ENCODE measurements around the gene SPEG.

The SPEG gene

GRCh38 chr2:219434468-219434717 is 250 bp upstream of the SPEG start:
- Histone ChIP-seq H3K9me3 (ENCODE audit: low read depth, low read length) (no peaks in the 10 kb centered on the region), H3K27ac (no peak overlapping the region), H3K36me3 (ENCODE audit: insufficient read depth, low read length) (no peaks in the 10 kb centered on the region), H3K9ac (ENCODE audit: insufficient read length) (no peak overlapping the region), H3K4me3 (no peak overlapping the region)
- no peak for TF ChIP-seq POLR2AphosphoS5 (IDR thresholded peaks at IDR 0.05; ENCODE audit: borderline replicate concordance, low read depth, low read length)
- TF ChIP-seq FOXP2 (optimal IDR thresholded peaks at IDR 0.05; ENCODE audit: control extremely low read depth, extremely low read length, insufficient read depth) = no peak
- no peak for TF ChIP-seq EZH2 (IDR thresholded peaks at IDR 0.05)
- no peak for DNase-seq (ENCODE audit: low read depth, low spot score)

GRCh38 chr2:219435701-219436100 is 1.1 kb downstream of the SPEG start:
- no peak for TF ChIP-seq FOXP2 (optimal IDR thresholded peaks at IDR 0.05; ENCODE audit: control extremely low read depth, extremely low read length, insufficient read depth)
- no peak for TF ChIP-seq POLR2AphosphoS5 (IDR thresholded peaks at IDR 0.05; ENCODE audit: borderline replicate concordance, low read depth, low read length)
- no peak for TF ChIP-seq EZH2 (IDR thresholded peaks at IDR 0.05)
- H3K27ac ChIP-seq = no peak overlapping the region
- no peak overlapping the region for H3K4me3 ChIP-seq
- no peak overlapping the region for H3K9ac ChIP-seq (ENCODE audit: insufficient read length)
- H3K36me3 ChIP-seq (ENCODE audit: insufficient read depth, low read length) = no peaks in the 10 kb centered on the region
- no peak for DNase-seq (ENCODE audit: low read depth, low spot score)
- H3K9me3 ChIP-seq (ENCODE audit: low read depth, low read length) = no peaks in the 10 kb centered on the region

- Histone ChIP-seq H3K36me3 (ENCODE audit: insufficient read depth, low read length) (no peaks in the 10 kb centered on the region), H3K4me3 (no peak overlapping the region), H3K9me3 (ENCODE audit: low read depth, low read length) (no peaks in the 10 kb centered on the region), H3K27ac (no peak overlapping the region), H3K9ac (ENCODE audit: insufficient read length) (no peak overlapping the region)
- DNase-seq (ENCODE audit: low read depth, low spot score) = no peak
- TF ChIP-seq POLR2AphosphoS5 (IDR thresholded peaks at IDR 0.05; ENCODE audit: borderline replicate concordance, low read depth, low read length) (no peak), EZH2 (IDR thresholded peaks at IDR 0.05) (no peak), FOXP2 (optimal IDR thresholded peaks at IDR 0.05; ENCODE audit: control extremely low read depth, extremely low read length, insufficient read depth) (no peak)
Measured at GRCh38 chr2:219436491-219436890, 1.8 kb downstream of the SPEG start.

DNA sequence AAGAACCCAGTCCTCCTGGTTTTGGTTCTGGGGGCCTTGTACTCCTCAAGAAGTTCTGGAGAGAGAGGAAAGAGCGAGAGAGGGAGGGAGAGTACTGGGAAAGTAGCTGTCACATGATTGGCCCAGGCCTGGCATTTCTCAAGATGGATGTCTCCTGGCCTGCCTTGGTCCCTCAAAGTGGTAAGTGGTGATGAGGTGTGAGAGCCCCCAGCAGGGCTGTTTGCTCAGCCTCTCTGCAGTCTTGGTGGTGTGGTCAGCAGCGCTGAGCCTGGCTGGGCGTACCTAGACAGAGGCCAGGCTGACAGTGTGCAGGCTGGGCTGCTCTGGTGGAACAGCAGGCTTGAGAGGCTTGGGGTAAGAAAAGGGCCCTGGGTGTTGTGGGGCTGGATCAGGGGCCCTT is 2.5 kb downstream of the SPEG start:
- no peak for TF ChIP-seq FOXP2 (optimal IDR thresholded peaks at IDR 0.05; ENCODE audit: control extremely low read depth, extremely low read length, insufficient read depth)
- TF ChIP-seq POLR2AphosphoS5 (IDR thresholded peaks at IDR 0.05; ENCODE audit: borderline replicate concordance, low read depth, low read length) = no peak
- TF ChIP-seq EZH2 (IDR thresholded peaks at IDR 0.05) = no peak
- no peak overlapping the region for H3K9ac ChIP-seq (ENCODE audit: insufficient read length)
- no peak for DNase-seq (ENCODE audit: low read depth, low spot score)
- no peak overlapping the region for H3K27ac ChIP-seq
- H3K9me3 ChIP-seq (ENCODE audit: low read depth, low read length) = no peaks in the 10 kb centered on the region
- H3K4me3 ChIP-seq = no peak overlapping the region
- no peaks in the 10 kb centered on the region for H3K36me3 ChIP-seq (ENCODE audit: insufficient read depth, low read length)

DNA sequence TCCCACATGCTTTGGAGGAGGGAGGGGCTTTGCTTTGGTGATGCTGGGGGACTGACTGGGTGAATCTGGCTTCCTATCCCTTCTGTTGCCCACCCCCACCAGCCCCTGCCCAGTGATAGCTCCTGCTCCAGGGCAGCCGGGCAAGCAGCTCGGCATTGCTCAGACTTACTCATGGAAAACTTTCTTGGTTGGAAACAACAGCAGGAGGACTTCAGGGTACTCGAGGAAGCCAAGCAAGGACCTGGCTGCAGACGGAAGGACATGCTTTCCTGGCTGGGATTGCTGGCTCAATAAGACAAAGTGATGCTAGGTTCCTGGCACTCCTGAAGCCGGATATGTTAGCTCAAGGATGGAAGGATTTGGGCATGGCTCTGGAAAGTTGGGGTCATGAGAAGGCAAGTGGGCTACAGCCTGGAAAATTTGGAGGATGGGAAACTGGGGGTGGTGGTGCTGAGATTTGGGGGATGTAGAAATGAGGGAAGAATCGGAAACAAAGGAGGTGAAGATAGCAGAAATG is 3.1 kb downstream of the SPEG start:
- Histone ChIP-seq H3K9me3 (ENCODE audit: low read depth, low read length) (no peaks in the 10 kb centered on the region), H3K36me3 (ENCODE audit: insufficient read depth, low read length) (no peaks in the 10 kb centered on the region), H3K27ac (no peak overlapping the region), H3K9ac (ENCODE audit: insufficient read length) (no peak overlapping the region), H3K4me3 (no peak overlapping the region)
- TF ChIP-seq POLR2AphosphoS5 (IDR thresholded peaks at IDR 0.05; ENCODE audit: borderline replicate concordance, low read depth, low read length) = no peak
- no peak for TF ChIP-seq FOXP2 (optimal IDR thresholded peaks at IDR 0.05; ENCODE audit: control extremely low read depth, extremely low read length, insufficient read depth)
- no peak for TF ChIP-seq EZH2 (IDR thresholded peaks at IDR 0.05)
- DNase-seq (ENCODE audit: low read depth, low spot score) = no peak

DNA sequence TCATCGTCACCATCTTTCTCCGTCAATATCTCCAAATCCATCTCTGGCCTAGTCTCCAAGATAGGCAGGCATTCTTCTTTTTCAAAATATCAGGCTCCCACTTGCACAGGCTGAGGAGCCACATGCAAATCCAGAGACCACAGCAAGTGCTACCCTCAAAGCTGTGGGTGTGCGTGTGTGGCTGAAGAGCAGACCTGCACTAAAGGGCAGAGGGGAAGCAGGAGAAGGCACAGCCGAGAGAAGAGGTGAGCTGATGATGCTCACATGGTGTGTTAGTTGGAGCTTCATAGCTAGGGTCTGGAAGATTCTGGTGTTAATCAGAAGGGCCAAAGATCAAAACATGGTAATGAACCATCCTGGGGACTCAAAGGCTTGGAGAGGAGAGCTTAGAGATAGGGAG is 3.8 kb downstream of the SPEG start:
- Histone ChIP-seq H3K36me3 (ENCODE audit: insufficient read depth, low read length) (no peaks in the 10 kb centered on the region), H3K4me3 (no peak overlapping the region), H3K27ac (no peak overlapping the region), H3K9ac (ENCODE audit: insufficient read length) (no peak overlapping the region), H3K9me3 (ENCODE audit: low read depth, low read length) (no peaks in the 10 kb centered on the region)
- DNase-seq (ENCODE audit: low read depth, low spot score) = no peak
- TF ChIP-seq POLR2AphosphoS5 (IDR thresholded peaks at IDR 0.05; ENCODE audit: borderline replicate concordance, low read depth, low read length) (no peak), FOXP2 (optimal IDR thresholded peaks at IDR 0.05; ENCODE audit: control extremely low read depth, extremely low read length, insufficient read depth) (no peak)

DNA sequence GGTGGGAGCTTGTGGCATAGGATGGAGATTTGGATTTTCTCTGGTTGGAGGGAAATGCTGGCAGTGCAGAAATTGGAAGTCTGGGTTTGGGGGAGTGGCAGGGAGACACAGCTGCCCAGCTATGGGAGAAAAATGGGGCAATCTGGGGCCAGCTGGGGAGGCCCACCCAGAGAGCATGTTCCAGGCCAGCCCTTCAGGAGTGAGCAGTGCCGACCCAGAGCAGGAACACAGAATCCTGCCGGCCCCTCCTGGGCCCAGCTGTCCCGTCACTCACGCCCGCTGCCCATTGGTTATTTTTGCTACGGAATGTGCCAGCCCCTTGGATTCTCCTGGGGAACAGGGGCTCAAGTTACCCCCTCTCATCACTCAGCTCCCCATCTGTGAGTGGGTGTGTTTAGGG is 4.9 kb downstream of the SPEG start:
- no peaks in the 10 kb centered on the region for H3K36me3 ChIP-seq (ENCODE audit: insufficient read depth, low read length)
- DNase-seq (ENCODE audit: low read depth, low spot score) = no peak
- no peak overlapping the region for H3K27ac ChIP-seq
- TF ChIP-seq FOXP2 (optimal IDR thresholded peaks at IDR 0.05; ENCODE audit: control extremely low read depth, extremely low read length, insufficient read depth) (no peak), EZH2 (IDR thresholded peaks at IDR 0.05) (no peak), POLR2AphosphoS5 (IDR thresholded peaks at IDR 0.05; ENCODE audit: borderline replicate concordance, low read depth, low read length) (no peak)
- no peak overlapping the region for H3K9ac ChIP-seq (ENCODE audit: insufficient read length)
- no peaks in the 10 kb centered on the region for H3K9me3 ChIP-seq (ENCODE audit: low read depth, low read length)
- H3K4me3 ChIP-seq = no peak overlapping the region

DNA sequence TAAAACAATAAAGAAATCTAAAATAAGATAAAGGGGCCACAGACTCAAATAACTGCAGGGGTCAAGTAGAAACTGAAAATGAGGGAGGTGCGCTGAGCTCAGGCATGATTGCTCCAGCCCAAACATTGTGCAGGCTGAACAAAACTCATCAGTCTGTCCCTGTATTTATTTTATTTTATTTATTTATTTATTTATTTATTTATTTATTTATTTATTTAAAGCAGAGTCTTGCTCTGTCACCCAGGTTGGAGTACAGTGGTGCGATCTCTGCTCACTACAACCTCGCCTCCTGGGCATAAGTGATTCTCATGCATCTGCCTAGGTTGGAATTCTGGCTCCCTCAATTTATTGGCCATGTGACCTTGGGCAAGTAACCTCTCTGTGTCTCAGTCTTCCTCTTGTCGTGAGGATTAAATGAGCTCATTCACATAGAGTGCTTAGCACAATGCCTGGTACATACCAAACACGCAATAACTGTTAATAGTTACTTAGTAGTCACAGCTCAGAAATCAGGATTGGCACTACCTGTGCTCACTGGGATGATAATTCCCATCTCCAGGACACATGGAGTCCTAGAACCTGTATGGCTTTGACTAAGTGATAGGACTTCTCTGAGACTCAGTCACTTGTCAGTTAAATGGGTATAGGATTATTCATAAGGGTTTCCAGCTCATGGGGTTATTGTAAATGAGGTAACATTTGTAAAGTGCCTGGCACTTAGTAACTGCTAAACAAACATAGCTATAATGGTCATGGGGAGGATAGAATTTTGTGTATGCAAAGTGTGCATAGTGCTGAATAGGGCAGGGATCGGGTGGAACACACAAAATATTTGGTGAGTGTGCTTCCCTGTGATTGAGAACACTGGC is 6.0 kb downstream of the SPEG start:
- H3K4me3 ChIP-seq = no peak overlapping the region
- no peaks in the 10 kb centered on the region for H3K36me3 ChIP-seq (ENCODE audit: insufficient read depth, low read length)
- TF ChIP-seq EZH2 (IDR thresholded peaks at IDR 0.05) = no peak
- TF ChIP-seq POLR2AphosphoS5 (IDR thresholded peaks at IDR 0.05; ENCODE audit: borderline replicate concordance, low read depth, low read length) = no peak
- TF ChIP-seq FOXP2 (optimal IDR thresholded peaks at IDR 0.05; ENCODE audit: control extremely low read depth, extremely low read length, insufficient read depth) = no peak
- H3K9ac ChIP-seq (ENCODE audit: insufficient read length) = no peak overlapping the region
- H3K9me3 ChIP-seq (ENCODE audit: low read depth, low read length) = no peaks in the 10 kb centered on the region
- DNase-seq (ENCODE audit: low read depth, low spot score) = no peak
- no peak overlapping the region for H3K27ac ChIP-seq

All from SK-N-MC (cell line).